ENCODE results near the gene HBQ1.

DNA sequence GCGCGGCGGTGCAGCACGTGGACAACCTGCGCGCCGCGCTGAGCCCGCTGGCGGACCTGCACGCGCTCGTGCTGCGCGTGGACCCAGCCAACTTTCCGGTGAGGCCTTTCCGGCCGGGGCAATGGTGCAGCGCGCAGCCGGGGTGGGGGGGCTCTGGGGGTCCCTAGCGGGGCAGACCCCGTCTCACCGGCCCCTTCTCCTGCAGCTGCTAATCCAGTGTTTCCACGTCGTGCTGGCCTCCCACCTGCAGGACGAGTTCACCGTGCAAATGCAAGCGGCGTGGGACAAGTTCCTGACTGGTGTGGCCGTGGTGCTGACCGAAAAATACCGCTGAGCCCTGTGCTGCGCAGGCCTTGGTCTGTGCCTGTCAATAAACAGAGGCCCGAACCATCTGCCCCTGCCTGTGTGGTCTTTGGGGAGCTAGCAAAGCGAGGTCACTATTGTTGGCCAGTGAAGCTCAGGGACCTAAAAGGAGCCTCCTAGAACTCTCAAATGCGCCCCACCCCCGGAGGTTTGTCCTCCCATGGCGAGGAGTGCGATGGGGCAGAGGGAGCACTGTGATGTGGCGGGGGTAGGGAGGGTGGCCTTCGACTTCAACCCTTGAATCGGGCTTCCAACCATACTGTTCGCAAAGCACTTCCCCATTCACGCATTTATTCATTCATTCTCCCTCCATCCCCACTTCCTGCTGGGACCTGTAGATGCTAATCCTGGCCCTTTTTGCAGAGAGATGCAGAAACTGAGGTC, 13.7 kb upstream of the HBQ1 start:
- TF ChIP-seq RAD21 (IDR thresholded peaks at IDR 0.05; ENCODE audit: low read depth) (no peak), POLR2A (IDR thresholded peaks at IDR 0.05; ENCODE audit: borderline replicate concordance, extremely low read depth, insufficient read depth, insufficient read length) (no peak), SP1 (IDR thresholded peaks at IDR 0.05; ENCODE audit: low read depth) (no peak), ZNF274 (IDR thresholded peaks at IDR 0.05; ENCODE audit: low read depth, low read length) (no peak), SRF (IDR thresholded peaks at IDR 0.05; ENCODE audit: low read depth) (no peak), CEBPB (IDR thresholded peaks at IDR 0.05; ENCODE audit: low read depth) (no peak), ZBTB33 (IDR thresholded peaks at IDR 0.05; ENCODE audit: extremely low read depth, insufficient replicate concordance, low read length) (no peak), JUND (IDR thresholded peaks at IDR 0.05) (no peak)
- TF ChIP-seq, protein P1, sequence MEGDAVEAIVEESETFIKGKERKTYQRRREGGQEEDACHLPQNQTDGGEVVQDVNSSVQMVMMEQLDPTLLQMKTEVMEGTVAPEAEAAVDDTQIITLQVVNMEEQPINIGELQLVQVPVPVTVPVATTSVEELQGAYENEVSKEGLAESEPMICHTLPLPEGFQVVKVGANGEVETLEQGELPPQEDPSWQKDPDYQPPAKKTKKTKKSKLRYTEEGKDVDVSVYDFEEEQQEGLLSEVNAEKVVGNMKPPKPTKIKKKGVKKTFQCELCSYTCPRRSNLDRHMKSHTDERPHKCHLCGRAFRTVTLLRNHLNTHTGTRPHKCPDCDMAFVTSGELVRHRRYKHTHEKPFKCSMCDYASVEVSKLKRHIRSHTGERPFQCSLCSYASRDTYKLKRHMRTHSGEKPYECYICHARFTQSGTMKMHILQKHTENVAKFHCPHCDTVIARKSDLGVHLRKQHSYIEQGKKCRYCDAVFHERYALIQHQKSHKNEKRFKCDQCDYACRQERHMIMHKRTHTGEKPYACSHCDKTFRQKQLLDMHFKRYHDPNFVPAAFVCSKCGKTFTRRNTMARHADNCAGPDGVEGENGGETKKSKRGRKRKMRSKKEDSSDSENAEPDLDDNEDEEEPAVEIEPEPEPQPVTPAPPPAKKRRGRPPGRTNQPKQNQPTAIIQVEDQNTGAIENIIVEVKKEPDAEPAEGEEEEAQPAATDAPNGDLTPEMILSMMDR (IDR thresholded peaks at IDR 0.05 in 2 of 3, conservative IDR thresholded peaks at IDR 0.05 in 1 of 3; ENCODE audit: borderline replicate concordance in 1 of 3, insufficient read depth in 1 of 3, low read depth in 2 of 3, low read length in 2 of 3): no peak
- TF ChIP-seq, protein P2, sequence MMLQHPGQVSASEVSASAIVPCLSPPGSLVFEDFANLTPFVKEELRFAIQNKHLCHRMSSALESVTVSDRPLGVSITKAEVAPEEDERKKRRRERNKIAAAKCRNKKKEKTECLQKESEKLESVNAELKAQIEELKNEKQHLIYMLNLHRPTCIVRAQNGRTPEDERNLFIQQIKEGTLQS (IDR thresholded peaks at IDR 0.05): no peak

Data from HCT116 (cell line).